ENCODE measurements around the gene TCAP.

DNA sequence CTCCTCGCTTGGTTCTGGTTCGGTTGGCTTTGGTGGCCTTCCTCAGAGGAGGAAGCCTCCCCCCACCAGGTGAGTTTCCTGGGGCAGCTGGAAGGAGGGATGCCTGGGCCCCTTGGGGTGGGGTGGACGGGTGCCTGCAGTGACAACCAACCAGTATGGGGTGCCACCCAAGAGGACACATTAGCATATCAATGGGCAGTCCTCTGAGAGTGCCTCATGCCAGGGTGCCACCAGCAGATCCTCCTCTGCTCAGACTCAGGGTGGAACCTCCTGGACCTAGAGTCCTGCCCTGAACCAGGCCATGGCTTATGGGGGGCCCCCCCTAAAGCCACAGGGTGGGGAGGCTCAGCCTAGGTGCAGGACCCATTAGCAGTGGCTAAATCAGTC lies 35.7 kb upstream of the TCAP start:
- TF ChIP-seq, protein P1, sequence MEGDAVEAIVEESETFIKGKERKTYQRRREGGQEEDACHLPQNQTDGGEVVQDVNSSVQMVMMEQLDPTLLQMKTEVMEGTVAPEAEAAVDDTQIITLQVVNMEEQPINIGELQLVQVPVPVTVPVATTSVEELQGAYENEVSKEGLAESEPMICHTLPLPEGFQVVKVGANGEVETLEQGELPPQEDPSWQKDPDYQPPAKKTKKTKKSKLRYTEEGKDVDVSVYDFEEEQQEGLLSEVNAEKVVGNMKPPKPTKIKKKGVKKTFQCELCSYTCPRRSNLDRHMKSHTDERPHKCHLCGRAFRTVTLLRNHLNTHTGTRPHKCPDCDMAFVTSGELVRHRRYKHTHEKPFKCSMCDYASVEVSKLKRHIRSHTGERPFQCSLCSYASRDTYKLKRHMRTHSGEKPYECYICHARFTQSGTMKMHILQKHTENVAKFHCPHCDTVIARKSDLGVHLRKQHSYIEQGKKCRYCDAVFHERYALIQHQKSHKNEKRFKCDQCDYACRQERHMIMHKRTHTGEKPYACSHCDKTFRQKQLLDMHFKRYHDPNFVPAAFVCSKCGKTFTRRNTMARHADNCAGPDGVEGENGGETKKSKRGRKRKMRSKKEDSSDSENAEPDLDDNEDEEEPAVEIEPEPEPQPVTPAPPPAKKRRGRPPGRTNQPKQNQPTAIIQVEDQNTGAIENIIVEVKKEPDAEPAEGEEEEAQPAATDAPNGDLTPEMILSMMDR (conservative IDR thresholded peaks at IDR 0.05 in 1 of 2, IDR thresholded peaks at IDR 0.05 in 1 of 2; ENCODE audit: extremely low read depth in 1 of 2, insufficient read depth in 1 of 2, low read depth in 1 of 2, low read length in 2 of 2) = no peak
- TF ChIP-seq EZH2 (IDR thresholded peaks at IDR 0.05; ENCODE audit: borderline replicate concordance, low read length) = no peak

All from mammary epithelial cell (primary cell).